Prostate gland (tissue), 2 donors: Measurements from ENCODE around the gene MCM3AP. TPM values are rescaled to one million over a fixed set of nuclear protein-coding genes. Genes with fewer than 3 reads are reported as not detected.

ENCODE experiments used
- DNase-seq: peaks from one replicate; pipeline ENCODE4 v3.0.0-alpha.2; 2019; ENCODE audit warnings: low spot score
- H3K27ac ChIP-seq, 2 donors: fragments of 200-600 bp; sonication (generic); 2 replicates each; pipeline ENCODE4 v1.5.1; 2017 to 2019
- H3K27me3 ChIP-seq: fragments of 200-600 bp; sonication (generic); replicated peaks from 2 replicates; pipeline ENCODE4 v1.5.1; 2019; ENCODE audit not compliant: insufficient read depth
- H3K36me3 ChIP-seq, 2 donors: fragments of 200-600 bp; sonication (generic); 1 replicate in 1 of 2; 2 replicates in 1 of 2; pipeline versions ENCODE4 v1.5.1 to v1.8.1; 2017 to 2019
- H3K4me1 ChIP-seq: fragments of 200-600 bp; sonication (generic); replicated peaks from 2 replicates; pipeline ENCODE4 v1.5.1; 2019
- H3K4me3 ChIP-seq, 2 donors: fragments of 200-600 bp; sonication (generic); 2 replicates each; pipeline ENCODE4 v1.5.1; 2017 to 2019
- H3K9me3 ChIP-seq: fragments of 200-600 bp; sonication (generic); 2 replicates; pipeline ENCODE4 v1.5.1; 2017
- POLR2A ChIP-seq: fragments of 450-650 bp; IDR thresholded peaks from one replicate; pipeline ENCODE4 v1.6.1; 2016; ENCODE audit warnings: antibody characterized with exemption, mild to moderate bottlenecking
- POLR2AphosphoS5 ChIP-seq: sonication (generic); formaldehyde crosslinking; IDR thresholded peaks from one replicate; pipeline ENCODE4 v1.6.1; 2017; ENCODE audit warnings: antibody characterized with exemption
- WGBS: methylation state at CpG from one replicate; pipeline ENCODE4 v1.1.5; 2018; 5-methylcytosine and 5-hydroxymethylcytosine counted together
- intact Hi-C: fragments of 100-400 bp; cut with DNase I; formaldehyde crosslinking; loops from one replicate; pipeline ENCODE4 v1.14.2; 2022
- total RNA-seq, 2 donors: library from RNA; depleted of rRNA; stranded (reverse); fragments of >200 nt; gene quantifications; one replicate each; pipeline ENCODE4 v1.1.0, GENCODE V29; 2016
- TF ChIP-seq, protein P1 (sequence below), 4 experiments: fragments of 200-600 bp in 2 of 4; fragments of 450-650 bp in 2 of 4; sonication (generic) in 2 of 4; IDR thresholded peaks; 1 replicate in 3 of 4; 2 replicates in 1 of 4; pipeline ENCODE4 v1.5.1; 2016 to 2019; ENCODE audit warnings: antibody characterized with exemption in 4 of 4, mild to moderate bottlenecking in 2 of 4, moderate library complexity in 2 of 4

Gene MCM3AP
- total RNA-seq, 2 donors from 2014 or later, result 107 to 120 TPM

DNA sequence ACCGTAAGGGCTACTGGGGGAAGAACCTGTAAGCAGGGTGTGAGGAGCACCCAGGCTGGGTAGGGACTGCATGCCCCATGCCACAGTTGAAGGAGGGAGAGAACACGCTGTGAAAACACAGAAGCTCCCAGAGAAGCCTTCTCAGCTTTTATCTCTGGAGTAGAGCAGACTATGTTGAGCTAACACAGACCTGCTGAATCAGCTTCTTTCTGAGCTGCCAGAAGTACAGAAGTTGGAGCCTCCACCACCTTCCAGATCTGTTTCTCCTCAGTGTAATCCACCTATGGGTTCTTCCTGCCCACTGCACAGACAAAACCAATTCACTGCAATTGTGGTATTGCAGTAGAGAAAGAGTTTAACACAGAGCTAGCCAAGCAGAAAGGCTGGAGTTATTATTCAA, 6.2 kb upstream of the MCM3AP start:
- TF ChIP-seq, protein P1, sequence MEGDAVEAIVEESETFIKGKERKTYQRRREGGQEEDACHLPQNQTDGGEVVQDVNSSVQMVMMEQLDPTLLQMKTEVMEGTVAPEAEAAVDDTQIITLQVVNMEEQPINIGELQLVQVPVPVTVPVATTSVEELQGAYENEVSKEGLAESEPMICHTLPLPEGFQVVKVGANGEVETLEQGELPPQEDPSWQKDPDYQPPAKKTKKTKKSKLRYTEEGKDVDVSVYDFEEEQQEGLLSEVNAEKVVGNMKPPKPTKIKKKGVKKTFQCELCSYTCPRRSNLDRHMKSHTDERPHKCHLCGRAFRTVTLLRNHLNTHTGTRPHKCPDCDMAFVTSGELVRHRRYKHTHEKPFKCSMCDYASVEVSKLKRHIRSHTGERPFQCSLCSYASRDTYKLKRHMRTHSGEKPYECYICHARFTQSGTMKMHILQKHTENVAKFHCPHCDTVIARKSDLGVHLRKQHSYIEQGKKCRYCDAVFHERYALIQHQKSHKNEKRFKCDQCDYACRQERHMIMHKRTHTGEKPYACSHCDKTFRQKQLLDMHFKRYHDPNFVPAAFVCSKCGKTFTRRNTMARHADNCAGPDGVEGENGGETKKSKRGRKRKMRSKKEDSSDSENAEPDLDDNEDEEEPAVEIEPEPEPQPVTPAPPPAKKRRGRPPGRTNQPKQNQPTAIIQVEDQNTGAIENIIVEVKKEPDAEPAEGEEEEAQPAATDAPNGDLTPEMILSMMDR (IDR thresholded peaks at IDR 0.05), result no peak
- no peak for TF ChIP-seq POLR2A
- no peak for TF ChIP-seq POLR2AphosphoS5
- Histone ChIP-seq H3K9me3 (no peaks in the 10 kb centered on the region), H3K36me3 (no peaks in the 10 kb centered on the region), H3K4me3 (no peak overlapping the region), H3K4me1 (no peaks in the 10 kb centered on the region), H3K27ac (no peak overlapping the region), H3K27me3 (no peaks in the 10 kb centered on the region)
- intact Hi-C loops, result no loop called here
- 100% methylated on average over 2 of the region's 2 CpGs for WGBS
- no peak for DNase-seq

DNA sequence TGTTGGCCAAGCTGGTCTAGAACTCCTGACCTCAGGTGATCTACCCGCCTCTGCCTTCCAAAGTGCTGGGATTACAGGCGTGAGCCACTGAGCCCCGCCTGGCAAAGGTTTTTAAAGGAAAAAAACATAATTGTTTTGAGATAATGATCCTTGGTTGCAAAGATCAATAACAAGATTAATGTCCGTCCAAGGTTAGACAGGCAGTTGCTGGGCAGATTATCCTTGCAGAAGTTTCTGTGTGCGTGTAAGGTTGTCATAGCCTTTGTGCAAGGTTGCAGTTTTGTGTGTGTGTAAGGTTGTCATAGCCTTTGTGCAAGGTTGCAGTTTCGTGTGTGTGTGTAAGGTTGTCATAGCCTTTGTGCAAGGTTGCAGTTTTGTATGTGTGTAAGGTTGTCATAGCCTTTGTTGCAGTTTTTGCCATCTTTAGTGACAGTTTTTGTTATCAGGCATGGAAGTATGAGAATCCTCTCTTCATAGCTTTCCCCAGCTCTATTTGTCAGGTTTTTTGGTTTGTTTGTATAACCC, 4.3 kb upstream of the MCM3AP start:
- 67% methylated on average over 6 of the region's 6 CpGs for WGBS
- no peaks in the 10 kb centered on the region for H3K36me3 ChIP-seq
- DNase-seq, result no peak
- TF ChIP-seq, protein P1 (IDR thresholded peaks at IDR 0.05), result no peak
- TF ChIP-seq POLR2A, result no peak
- no peak for TF ChIP-seq POLR2AphosphoS5
- no peak overlapping the region for H3K27ac ChIP-seq
- intact Hi-C loops, result loop anchor here (5.0 to 10.0 kb wide), 2 partner anchors 33 to 145 kb away; partner anchors contain the start of genes C21orf58 and PCNT
- peaks cover under 1% of the 10 kb centered on the region for H3K4me1 ChIP-seq
- H3K4me3 ChIP-seq, result no peak overlapping the region
- no peaks in the 10 kb centered on the region for H3K27me3 ChIP-seq
- H3K9me3 ChIP-seq, result no peaks in the 10 kb centered on the region

DNA sequence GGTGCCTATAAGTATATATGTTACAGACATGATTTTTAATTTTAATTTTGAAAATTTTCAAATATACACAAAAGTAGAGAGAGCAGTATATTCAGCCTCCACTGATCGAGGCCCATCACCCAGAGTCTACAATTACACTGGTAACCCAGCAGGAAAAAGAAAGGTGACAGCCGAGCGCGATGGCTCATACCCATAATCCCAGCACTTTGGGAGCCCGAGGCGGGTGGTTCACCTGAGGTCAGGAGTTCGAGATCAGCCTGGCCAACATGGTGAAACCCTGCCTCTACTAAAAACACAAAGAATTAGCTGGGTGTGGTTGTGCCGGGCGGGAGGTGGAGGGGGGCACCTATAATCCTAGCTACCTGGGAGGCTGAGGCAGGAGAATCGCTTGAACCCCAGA, 2.1 kb upstream of the MCM3AP start:
- no peak for DNase-seq
- Histone ChIP-seq H3K27me3 (no peaks in the 10 kb centered on the region), H3K4me3 (no peak overlapping the region), H3K27ac (no peak overlapping the region), H3K36me3 (no peaks in the 10 kb centered on the region), H3K4me1 (peaks cover 7% of the 10 kb centered on the region), H3K9me3 (no peaks in the 10 kb centered on the region)
- TF ChIP-seq POLR2AphosphoS5, result no peak
- TF ChIP-seq, protein P1 (IDR thresholded peaks at IDR 0.05), result no peak
- intact Hi-C loops, result loop anchor here (5.0 to 10.0 kb wide), 2 partner anchors 35 to 143 kb away; partner anchors contain the start of genes C21orf58 and PCNT
- WGBS, result 86% methylated on average over 10 of the region's 10 CpGs

DNA sequence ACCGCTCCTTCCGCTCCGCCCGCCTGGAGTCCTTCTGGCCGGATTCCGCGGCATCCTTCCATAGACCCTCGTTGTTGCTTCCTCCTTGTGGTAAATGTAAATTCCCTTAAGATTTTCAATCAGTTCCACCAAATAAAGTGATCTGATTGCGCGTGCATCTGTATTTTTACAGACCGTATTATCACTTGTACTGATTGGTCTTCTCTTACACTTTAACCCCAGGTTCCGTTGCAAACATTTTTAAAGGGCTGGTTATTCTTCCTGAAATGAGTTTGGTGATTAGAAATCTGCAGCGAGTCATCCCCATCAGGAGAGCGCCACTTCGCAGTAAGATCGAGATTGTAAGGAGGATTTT, 1.2 kb upstream of the MCM3AP start:
- Histone ChIP-seq H3K4me1 (peaks cover 7% of the 10 kb centered on the region), H3K27me3 (no peaks in the 10 kb centered on the region), H3K9me3 (no peaks in the 10 kb centered on the region), H3K36me3 (no peaks in the 10 kb centered on the region), H3K4me3 (peak overlapping the region; percentile 95 to 99), H3K27ac (peak overlapping the region; percentile 93 to 94)
- no peak for TF ChIP-seq POLR2AphosphoS5
- TF ChIP-seq, protein P1 (IDR thresholded peaks at IDR 0.05), result no peak
- TF ChIP-seq POLR2A, result no peak
- DNase-seq, result no peak
- intact Hi-C loops, result loop anchor here (5.0 to 10.0 kb wide), 2 partner anchors 36 to 142 kb away; partner anchors contain the start of genes C21orf58 and PCNT
- WGBS, result under 1% methylated on average over 16 of the region's 16 CpGs
